A673 (cell line): ENCODE data around the gene STMP1. TPM values are rescaled to one million over a fixed set of nuclear protein-coding genes. Genes with fewer than 3 reads are reported as not detected.

Experiments
- BruUV-seq: library from RNA; stranded (reverse); fragments of 400-500 nt; replicated peaks from 2 replicates; lab custom pipeline; 2021; lab: Mats Ljungman, UMichigan
- CTCF ChIA-PET: fragments of 300-600 bp; sonication (Branson Sonifier 250); formaldehyde crosslinking; loops from one replicate; lab custom pipeline; 2022; ENCODE audit warnings: antibody characterized with exemption; lab: Charles Lee
- POLR2A ChIA-PET: fragments of 300-600 bp; sonication (Branson Sonifier 250); formaldehyde crosslinking; loops from one replicate; lab custom pipeline; 2022; ENCODE audit warnings: antibody characterized with exemption; ENCODE audit not compliant: low non-redundant PET; lab: Charles Lee
- DNase-seq: peaks from one replicate; pipeline ENCODE4 v3.0.0-alpha.2; 2015; ENCODE audit warnings: low spot score
- H3K27ac ChIP-seq: fragments of 200-600 bp; sonication (generic); 2 replicates; pipeline ENCODE4 v1.5.1; 2016; ENCODE audit warnings: mixed run types, low read depth, mild to moderate bottlenecking, mixed read lengths, antibody characterized with exemption, low read length; ENCODE audit not compliant: poor library complexity, severe bottlenecking
- H3K27me3 ChIP-seq: fragments of 200-600 bp; sonication (generic); replicated peaks from 2 replicates; pipeline ENCODE4 v1.6.1; 2017; ENCODE audit warnings: mixed run types, low read depth, mild to moderate bottlenecking, mixed read lengths, antibody characterized with exemption, low read length; ENCODE audit not compliant: insufficient read depth, poor library complexity
- H3K36me3 ChIP-seq: fragments of 200-600 bp; sonication (generic); 2 replicates; pipeline ENCODE4 v1.6.1; 2016; ENCODE audit warnings: mixed run types, mild to moderate bottlenecking, mixed read lengths, antibody characterized with exemption, low read length; ENCODE audit not compliant: insufficient read depth, poor library complexity, severe bottlenecking
- H3K4me1 ChIP-seq: fragments of 200-600 bp; sonication (generic); 2 replicates; pipeline ENCODE4 v1.6.1; 2017; ENCODE audit warnings: mixed run types, mild to moderate bottlenecking, mixed read lengths, antibody characterized with exemption, low read length; ENCODE audit not compliant: insufficient read depth, poor library complexity, severe bottlenecking
- H3K4me3 ChIP-seq: fragments of 200-600 bp; sonication (generic); 2 replicates; pipeline ENCODE4 v1.5.1; 2016; ENCODE audit warnings: low read depth, mixed run types, mild to moderate bottlenecking, mixed read lengths, low read length; ENCODE audit not compliant: poor library complexity, severe bottlenecking
- H3K9me3 ChIP-seq: fragments of 200-600 bp; sonication (generic); 2 replicates; pipeline ENCODE4 v1.6.1; 2016; ENCODE audit warnings: mixed run types, low read depth, mild to moderate bottlenecking, mixed read lengths, antibody characterized with exemption, low read length; ENCODE audit not compliant: poor library complexity, severe bottlenecking
- CTCF ChIP-seq: fragments of 300-800, 200-600 bp; sonication (generic); conservative IDR thresholded peaks from 2 replicates; pipeline ENCODE4 v1.5.1; 2017; ENCODE audit warnings: low read depth, mild to moderate bottlenecking, antibody characterized with exemption, low read length, moderate library complexity, mixed read lengths
- EZH2 ChIP-seq: fragments of 200-600 bp; sonication (generic); IDR thresholded peaks from 2 replicates; pipeline ENCODE4 v1.6.1; 2017; ENCODE audit warnings: borderline replicate concordance, low read depth, mild to moderate bottlenecking, mixed read lengths, antibody characterized with exemption, low read length; ENCODE audit not compliant: poor library complexity, severe bottlenecking
- intact Hi-C: fragments of 100-400 bp; cut with micrococcal nuclease; formaldehyde crosslinking; loops from one replicate; pipeline ENCODE4 v1.10.0; 2022; ENCODE audit not compliant: unreplicated experiment
- total RNA-seq: library from RNA; stranded (reverse); gene quantifications from 2 replicates; pipeline ENCODE4 v1.2.3, GENCODE V29; 2021

The STMP1 gene
- total RNA-seq, 1 experiment from 2014 or later = 33.4 TPM

- Histone ChIP-seq H3K36me3 (no peaks in the 10 kb centered on the region), H3K27ac (no peak overlapping the region), H3K27me3 (peaks cover 81% of the 10 kb centered on the region), H3K4me1 (peaks cover 10% of the 10 kb centered on the region), H3K4me3 (no peak overlapping the region), H3K9me3 (no peaks in the 10 kb centered on the region)
- ChIA-PET POLR2A (no interaction called here), CTCF (no interaction called here)
- TF ChIP-seq CTCF = no peak
- no peak for TF ChIP-seq EZH2
- intact Hi-C loops = no loop called here
- DNase-seq = no peak
- no TSS peak for BruUV-seq
Observed at GRCh38 chr7:135715673-135716072, 53.4 kb downstream of the STMP1 start.

GRCh38 chr7:135716677-135717238 lies 54.4 kb downstream of the STMP1 start:
- TF ChIP-seq CTCF (no peak), EZH2 (no peak)
- Histone ChIP-seq H3K36me3 (no peaks in the 10 kb centered on the region), H3K27ac (no peak overlapping the region), H3K4me1 (peaks cover 10% of the 10 kb centered on the region), H3K27me3 (peaks cover 82% of the 10 kb centered on the region), H3K4me3 (no peak overlapping the region), H3K9me3 (no peaks in the 10 kb centered on the region)
- ChIA-PET CTCF (no interaction called here), POLR2A (no interaction called here)
- DNase-seq = peak; percentile 96
- BruUV-seq = no TSS peak
- intact Hi-C loops = no loop called here

- Histone ChIP-seq H3K4me3 (no peak overlapping the region), H3K27me3 (peaks cover 82% of the 10 kb centered on the region), H3K36me3 (no peaks in the 10 kb centered on the region), H3K27ac (no peak overlapping the region), H3K9me3 (no peaks in the 10 kb centered on the region), H3K4me1 (peaks cover 10% of the 10 kb centered on the region)
- no peak for DNase-seq
- ChIA-PET POLR2A (no interaction called here), CTCF (no interaction called here)
- intact Hi-C loops = no loop called here
- BruUV-seq = no TSS peak
- TF ChIP-seq EZH2 = no peak
- TF ChIP-seq CTCF = no peak
Observed at GRCh38 chr7:135717693-135718092, 55.4 kb downstream of the STMP1 start.
